WTC11 (cell line): Measurements from ENCODE around the gene TXNRD2. TPM values are rescaled to one million over a fixed set of nuclear protein-coding genes. Genes with fewer than 3 reads are reported as not detected.
A peak's percentile ranks its signal among the peaks of the same experiment; 100 is the strongest.

Source experiments
- ATAC-seq: fragments of 200-7000 bp; cut with Tn5 transposase; 2 replicates; pipeline ENCODE4 v1.10.0; 2021; ENCODE audit warnings: mild to moderate bottlenecking, moderate library complexity
- CTCF ChIA-PET: fragments of 300-600 bp; sonication (Branson Sonifier 250); formaldehyde crosslinking; loops from one replicate; lab custom pipeline; 2021; ENCODE audit warnings: antibody characterized with exemption; lab: Charles Lee
- POLR2A ChIA-PET: fragments of 350-600 bp; sonication (Branson Sonifier 250); formaldehyde crosslinking; loops from one replicate; lab custom pipeline; 2021; ENCODE audit warnings: antibody characterized with exemption; lab: Charles Lee
- DNase-seq: peaks from one replicate; pipeline ENCODE4 v3.0.0; 2021; ENCODE audit warnings: low spot score
- H3K27ac Mint-ChIP-seq: 2 replicates; pipeline ENCODE4 v1.8.0; 2021; ENCODE audit warnings: mixed read lengths
- H3K27me3 Mint-ChIP-seq: 2 replicates; pipeline ENCODE4 v1.8.0; 2021; ENCODE audit warnings: low read depth, mild to moderate bottlenecking, moderate library complexity, mixed read lengths
- H3K36me3 Mint-ChIP-seq: 2 replicates; pipeline ENCODE4 v1.8.0; 2021; ENCODE audit warnings: mixed read lengths
- H3K4me1 Mint-ChIP-seq: 2 replicates; pipeline ENCODE4 v1.8.0; 2022; ENCODE audit warnings: mixed read lengths
- H3K4me3 Mint-ChIP-seq: 2 replicates; pipeline ENCODE4 v1.8.0; 2021; ENCODE audit warnings: mild to moderate bottlenecking, moderate library complexity, mixed read lengths
- H3K9me3 Mint-ChIP-seq: 2 replicates; pipeline ENCODE4 v1.8.0; 2021; ENCODE audit warnings: mixed read lengths
- ARID4B ChIP-seq: sonication (generic); formaldehyde crosslinking; IDR thresholded peaks from 2 replicates; pipeline ENCODE4 v1.8.0; 2023; ENCODE audit warnings: missing genetic modification reagents, mild to moderate bottlenecking, borderline replicate concordance
- CTCF ChIP-seq: fragments of 200-600 bp; IDR thresholded peaks from 2 replicates; pipeline ENCODE4 v1.8.0; 2022; ENCODE audit warnings: antibody characterized with exemption
- EMX1 ChIP-seq: fragments of 250-450 bp; sonication (Bioruptor Pico); IDR thresholded peaks from 2 replicates; pipeline ENCODE4 v1.8.0; 2021; ENCODE audit warnings: mild to moderate bottlenecking
- FOXK1 ChIP-seq: sonication (generic); formaldehyde crosslinking; IDR thresholded peaks from 2 replicates; pipeline ENCODE4 v1.8.0; 2022; ENCODE audit warnings: mild to moderate bottlenecking, moderate library complexity, missing genetic modification reagents
- IRF1 ChIP-seq: sonication (generic); formaldehyde crosslinking; IDR thresholded peaks from 2 replicates; pipeline ENCODE4 v1.8.0; 2023; ENCODE audit warnings: missing genetic modification reagents
- NFATC4 ChIP-seq: fragments of 250-450 bp; sonication (Bioruptor Pico); IDR thresholded peaks from 2 replicates; pipeline ENCODE4 v1.9.0; 2021; ENCODE audit warnings: mild to moderate bottlenecking
- USF2 ChIP-seq: sonication (generic); formaldehyde crosslinking; IDR thresholded peaks from 2 replicates; pipeline ENCODE4 v1.8.1; 2023; ENCODE audit warnings: mild to moderate bottlenecking, missing genetic modification reagents, moderate library complexity
- ZNF121 ChIP-seq: sonication (generic); formaldehyde crosslinking; IDR thresholded peaks from 2 replicates; pipeline ENCODE4 v1.8.0; 2023; ENCODE audit warnings: missing genetic modification reagents
- ZNF219 ChIP-seq: sonication (generic); formaldehyde crosslinking; IDR thresholded peaks from 2 replicates; pipeline ENCODE4 v1.8.0; 2023; ENCODE audit warnings: missing genetic modification reagents, mild to moderate bottlenecking, borderline replicate concordance
- ZNF317 ChIP-seq: sonication (generic); formaldehyde crosslinking; IDR thresholded peaks from 2 replicates; pipeline ENCODE4 v1.8.1; 2023; ENCODE audit warnings: low read depth, mild to moderate bottlenecking, moderate library complexity, missing genetic modification reagents, borderline replicate concordance
- ZSCAN18 ChIP-seq: fragments of 250-450 bp; sonication (Bioruptor Pico); IDR thresholded peaks from 2 replicates; pipeline ENCODE4 v2.1.2; 2022; ENCODE audit warnings: mild to moderate bottlenecking, moderate library complexity
- total RNA-seq: library from RNA; stranded (reverse); gene quantifications from 3 replicates; pipeline ENCODE4 v1.2.3, GENCODE V29; 2021
- TF ChIP-seq, protein P1 (sequence below): sonication (generic); formaldehyde crosslinking; conservative IDR thresholded peaks from 2 replicates; pipeline ENCODE4 v1.8.1; 2023; ENCODE audit warnings: mild to moderate bottlenecking, low read depth, missing genetic modification reagents, moderate library complexity
- TF ChIP-seq, protein P2 (sequence below): fragments of 250-450 bp; sonication (Bioruptor Pico); IDR thresholded peaks from 2 replicates; pipeline ENCODE4 v1.8.0; 2021; ENCODE audit warnings: mild to moderate bottlenecking
- TF ChIP-seq, protein P3 (sequence below): sonication (generic); formaldehyde crosslinking; IDR thresholded peaks from 2 replicates; pipeline ENCODE4 v1.8.1; 2023; ENCODE audit warnings: mild to moderate bottlenecking, missing genetic modification reagents
- TF ChIP-seq, protein P4 (sequence below): sonication (generic); formaldehyde crosslinking; IDR thresholded peaks from 2 replicates; pipeline ENCODE4 v1.8.1; 2022; ENCODE audit warnings: low read depth, missing genetic modification reagents, borderline replicate concordance

TXNRD2 gene
- total RNA-seq, 1 experiment from 2014 or later: 15.9 TPM

DNA sequence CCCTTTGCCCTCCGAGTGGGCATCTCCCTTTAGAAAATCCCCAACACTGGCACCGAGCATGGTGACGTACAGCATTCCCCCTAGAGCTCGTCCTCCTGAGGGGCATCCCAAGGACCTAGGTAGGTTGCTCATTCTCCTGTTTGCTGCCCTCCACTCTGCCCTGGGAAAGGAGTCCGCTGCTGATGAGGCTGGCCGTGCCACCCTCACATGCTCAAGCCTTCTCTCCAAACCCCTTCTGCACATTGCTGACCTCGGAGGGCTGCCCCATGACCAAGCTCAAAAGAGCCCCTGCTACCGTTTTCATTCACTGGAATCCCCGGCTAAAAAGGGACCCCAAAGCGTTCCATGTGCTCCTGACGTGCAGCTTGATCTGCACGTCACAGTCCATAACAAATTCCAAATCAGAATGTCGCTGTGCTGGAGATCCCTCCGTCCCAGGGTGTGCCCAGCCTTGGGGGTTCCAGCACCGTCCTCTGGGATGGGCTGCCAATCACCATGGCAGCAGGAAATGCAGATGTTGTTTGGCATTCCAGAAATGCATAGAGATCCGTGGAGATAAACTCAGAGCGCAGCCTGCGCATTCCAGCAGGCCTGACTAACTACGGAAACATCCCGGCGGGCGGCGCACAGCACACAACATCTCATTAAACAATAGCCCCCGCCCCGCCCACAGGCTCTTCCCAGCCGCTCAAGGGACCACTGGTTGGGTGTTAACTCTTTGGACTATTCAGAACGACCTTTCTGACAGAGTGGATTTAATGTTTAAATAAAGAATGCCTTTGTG lies 60.6 kb downstream of the TXNRD2 start:
- CTCF ChIA-PET: interaction anchor here (0.8 to 1.3 kb wide), 5 partner anchors 29 to 157 kb away, joined by 3 to 7 read pairs (median 4); partner anchors contain the start of gene GP1BB
- no peak for TF ChIP-seq ZNF219 (CRISPR knock-in tag)
- no peak for TF ChIP-seq EMX1 (CRISPR knock-in tag)
- TF ChIP-seq, protein P1, sequence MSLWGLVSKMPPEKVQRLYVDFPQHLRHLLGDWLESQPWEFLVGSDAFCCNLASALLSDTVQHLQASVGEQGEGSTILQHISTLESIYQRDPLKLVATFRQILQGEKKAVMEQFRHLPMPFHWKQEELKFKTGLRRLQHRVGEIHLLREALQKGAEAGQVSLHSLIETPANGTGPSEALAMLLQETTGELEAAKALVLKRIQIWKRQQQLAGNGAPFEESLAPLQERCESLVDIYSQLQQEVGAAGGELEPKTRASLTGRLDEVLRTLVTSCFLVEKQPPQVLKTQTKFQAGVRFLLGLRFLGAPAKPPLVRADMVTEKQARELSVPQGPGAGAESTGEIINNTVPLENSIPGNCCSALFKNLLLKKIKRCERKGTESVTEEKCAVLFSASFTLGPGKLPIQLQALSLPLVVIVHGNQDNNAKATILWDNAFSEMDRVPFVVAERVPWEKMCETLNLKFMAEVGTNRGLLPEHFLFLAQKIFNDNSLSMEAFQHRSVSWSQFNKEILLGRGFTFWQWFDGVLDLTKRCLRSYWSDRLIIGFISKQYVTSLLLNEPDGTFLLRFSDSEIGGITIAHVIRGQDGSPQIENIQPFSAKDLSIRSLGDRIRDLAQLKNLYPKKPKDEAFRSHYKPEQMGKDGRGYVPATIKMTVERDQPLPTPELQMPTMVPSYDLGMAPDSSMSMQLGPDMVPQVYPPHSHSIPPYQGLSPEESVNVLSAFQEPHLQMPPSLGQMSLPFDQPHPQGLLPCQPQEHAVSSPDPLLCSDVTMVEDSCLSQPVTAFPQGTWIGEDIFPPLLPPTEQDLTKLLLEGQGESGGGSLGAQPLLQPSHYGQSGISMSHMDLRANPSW (CRISPR knock-in tag): no peak
- no peak for TF ChIP-seq ZSCAN18 (CRISPR knock-in tag)
- no peak for TF ChIP-seq USF2
- TF ChIP-seq ARID4B (CRISPR knock-in tag): no peak; the same call in 1 of the 2 replicates
- TF ChIP-seq, protein P2, sequence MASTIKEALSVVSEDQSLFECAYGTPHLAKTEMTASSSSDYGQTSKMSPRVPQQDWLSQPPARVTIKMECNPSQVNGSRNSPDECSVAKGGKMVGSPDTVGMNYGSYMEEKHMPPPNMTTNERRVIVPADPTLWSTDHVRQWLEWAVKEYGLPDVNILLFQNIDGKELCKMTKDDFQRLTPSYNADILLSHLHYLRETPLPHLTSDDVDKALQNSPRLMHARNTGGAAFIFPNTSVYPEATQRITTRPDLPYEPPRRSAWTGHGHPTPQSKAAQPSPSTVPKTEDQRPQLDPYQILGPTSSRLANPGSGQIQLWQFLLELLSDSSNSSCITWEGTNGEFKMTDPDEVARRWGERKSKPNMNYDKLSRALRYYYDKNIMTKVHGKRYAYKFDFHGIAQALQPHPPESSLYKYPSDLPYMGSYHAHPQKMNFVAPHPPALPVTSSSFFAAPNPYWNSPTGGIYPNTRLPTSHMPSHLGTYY (CRISPR knock-in tag): no peak
- TF ChIP-seq, protein P3, sequence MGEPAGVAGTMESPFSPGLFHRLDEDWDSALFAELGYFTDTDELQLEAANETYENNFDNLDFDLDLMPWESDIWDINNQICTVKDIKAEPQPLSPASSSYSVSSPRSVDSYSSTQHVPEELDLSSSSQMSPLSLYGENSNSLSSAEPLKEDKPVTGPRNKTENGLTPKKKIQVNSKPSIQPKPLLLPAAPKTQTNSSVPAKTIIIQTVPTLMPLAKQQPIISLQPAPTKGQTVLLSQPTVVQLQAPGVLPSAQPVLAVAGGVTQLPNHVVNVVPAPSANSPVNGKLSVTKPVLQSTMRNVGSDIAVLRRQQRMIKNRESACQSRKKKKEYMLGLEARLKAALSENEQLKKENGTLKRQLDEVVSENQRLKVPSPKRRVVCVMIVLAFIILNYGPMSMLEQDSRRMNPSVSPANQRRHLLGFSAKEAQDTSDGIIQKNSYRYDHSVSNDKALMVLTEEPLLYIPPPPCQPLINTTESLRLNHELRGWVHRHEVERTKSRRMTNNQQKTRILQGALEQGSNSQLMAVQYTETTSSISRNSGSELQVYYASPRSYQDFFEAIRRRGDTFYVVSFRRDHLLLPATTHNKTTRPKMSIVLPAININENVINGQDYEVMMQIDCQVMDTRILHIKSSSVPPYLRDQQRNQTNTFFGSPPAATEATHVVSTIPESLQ: no peak
- no peak for TF ChIP-seq ZNF121 (CRISPR knock-in tag)
- TF ChIP-seq NFATC4: no peak
- 0 out of 2 replicates have a peak, but pooled peaks have one; percentile 28 for TF ChIP-seq FOXK1
- TF ChIP-seq CTCF: no peak
- TF ChIP-seq, protein P4, sequence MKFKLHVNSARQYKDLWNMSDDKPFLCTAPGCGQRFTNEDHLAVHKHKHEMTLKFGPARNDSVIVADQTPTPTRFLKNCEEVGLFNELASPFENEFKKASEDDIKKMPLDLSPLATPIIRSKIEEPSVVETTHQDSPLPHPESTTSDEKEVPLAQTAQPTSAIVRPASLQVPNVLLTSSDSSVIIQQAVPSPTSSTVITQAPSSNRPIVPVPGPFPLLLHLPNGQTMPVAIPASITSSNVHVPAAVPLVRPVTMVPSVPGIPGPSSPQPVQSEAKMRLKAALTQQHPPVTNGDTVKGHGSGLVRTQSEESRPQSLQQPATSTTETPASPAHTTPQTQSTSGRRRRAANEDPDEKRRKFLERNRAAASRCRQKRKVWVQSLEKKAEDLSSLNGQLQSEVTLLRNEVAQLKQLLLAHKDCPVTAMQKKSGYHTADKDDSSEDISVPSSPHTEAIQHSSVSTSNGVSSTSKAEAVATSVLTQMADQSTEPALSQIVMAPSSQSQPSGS (CRISPR knock-in tag): no peak
- 0 out of 2 replicates have a peak, but pooled peaks have one; percentile 11 for TF ChIP-seq ZNF317
- TF ChIP-seq IRF1 (CRISPR knock-in tag): no peak

More for the DNA sequence above, 60.6 kb downstream of the TXNRD2 start:
- H3K4me3 Mint-ChIP-seq: peak overlapping the region; percentile 55
- ATAC-seq (peak; percentile 91), DNase-seq (peak; percentile 91)
- POLR2A ChIA-PET: interaction anchor here (1.9 kb wide), 1 partner anchor 9 kb away, joined by 8 read pairs; no protein-coding TSS in a partner anchor
- H3K9me3 Mint-ChIP-seq: no peaks in the 10 kb centered on the region
- H3K27ac Mint-ChIP-seq: peak overlapping the region; percentile 98
- H3K27me3 Mint-ChIP-seq: no peaks in the 10 kb centered on the region; the same call in 1 of the 2 replicates
- peaks cover 30% of the 10 kb centered on the region for H3K4me1 Mint-ChIP-seq
- no peaks in the 10 kb centered on the region for H3K36me3 Mint-ChIP-seq
